Ectodermal cell (in vitro differentiated cells): ENCODE measurements around the gene RBM20.
"Not testable (repeated sequence)": the region's sequence is repeated elsewhere in the genome, so short reads cannot be mapped to it uniquely, and the experiment has no call there.

Experiments
- H3K27ac ChIP-seq: 2 replicates; pipeline ENCODE4 v1.7.0; 2013; ENCODE audit warnings: mild to moderate bottlenecking, low read depth, low read length; ENCODE audit not compliant: insufficient read depth, poor library complexity, severe bottlenecking
- H3K27me3 ChIP-seq: 2 replicates; pipeline ENCODE4 v1.7.0; 2013; ENCODE audit warnings: mild to moderate bottlenecking, low read length; ENCODE audit not compliant: insufficient read depth, control insufficient read depth, poor library complexity, severe bottlenecking
- H3K36me3 ChIP-seq: one replicate; pipeline ENCODE4 v1.7.0; 2013; ENCODE audit warnings: low read length; ENCODE audit not compliant: control insufficient read depth, insufficient read depth
- H3K4me1 ChIP-seq: one replicate; pipeline ENCODE4 v1.7.0; 2013; ENCODE audit warnings: low read length; ENCODE audit not compliant: control insufficient read depth, insufficient read depth
- H3K4me3 ChIP-seq: 2 replicates; pipeline ENCODE4 v1.7.0; 2013; ENCODE audit warnings: low read depth, low read length, control low read depth; ENCODE audit not compliant: insufficient read depth
- H3K9me3 ChIP-seq: 2 replicates; pipeline ENCODE4 v1.7.0; 2013; ENCODE audit warnings: mild to moderate bottlenecking, low read length, moderate library complexity; ENCODE audit not compliant: control insufficient read depth
- WGBS, 2 experiments: methylation state at CpG; one replicate each; pipeline ENCODE4 v1.1.7; 2013; ENCODE audit warnings: missing lambda C conversion rate in 2 of 2; 5-methylcytosine and 5-hydroxymethylcytosine counted together

Gene RBM20

GRCh38 chr10:110865186-110865808 lies 221.2 kb downstream of the RBM20 start:
- Histone ChIP-seq H3K27me3 (peaks cover 10% of the 10 kb centered on the region), H3K9me3 (no peaks in the 10 kb centered on the region), H3K4me3 (no peak overlapping the region), H3K36me3 (no peaks in the 10 kb centered on the region), H3K27ac (no peak overlapping the region), H3K4me1 (peaks cover 21% of the 10 kb centered on the region)
- 88 to 91% methylated on average over 6 of the region's 6 CpGs for WGBS, 2 experiments

- 86 to 88% methylated on average over 3 to 4 of the region's 4 CpGs for WGBS, 2 experiments
- Histone ChIP-seq H3K4me1 (peaks cover 27% of the 10 kb centered on the region), H3K27me3 (peaks cover 10% of the 10 kb centered on the region), H3K4me3 (no peak overlapping the region), H3K27ac (no peak overlapping the region), H3K9me3 (no peaks in the 10 kb centered on the region), H3K36me3 (no peaks in the 10 kb centered on the region)
Measured at GRCh38 chr10:110865809-110866482, 221.8 kb downstream of the RBM20 start.

DNA sequence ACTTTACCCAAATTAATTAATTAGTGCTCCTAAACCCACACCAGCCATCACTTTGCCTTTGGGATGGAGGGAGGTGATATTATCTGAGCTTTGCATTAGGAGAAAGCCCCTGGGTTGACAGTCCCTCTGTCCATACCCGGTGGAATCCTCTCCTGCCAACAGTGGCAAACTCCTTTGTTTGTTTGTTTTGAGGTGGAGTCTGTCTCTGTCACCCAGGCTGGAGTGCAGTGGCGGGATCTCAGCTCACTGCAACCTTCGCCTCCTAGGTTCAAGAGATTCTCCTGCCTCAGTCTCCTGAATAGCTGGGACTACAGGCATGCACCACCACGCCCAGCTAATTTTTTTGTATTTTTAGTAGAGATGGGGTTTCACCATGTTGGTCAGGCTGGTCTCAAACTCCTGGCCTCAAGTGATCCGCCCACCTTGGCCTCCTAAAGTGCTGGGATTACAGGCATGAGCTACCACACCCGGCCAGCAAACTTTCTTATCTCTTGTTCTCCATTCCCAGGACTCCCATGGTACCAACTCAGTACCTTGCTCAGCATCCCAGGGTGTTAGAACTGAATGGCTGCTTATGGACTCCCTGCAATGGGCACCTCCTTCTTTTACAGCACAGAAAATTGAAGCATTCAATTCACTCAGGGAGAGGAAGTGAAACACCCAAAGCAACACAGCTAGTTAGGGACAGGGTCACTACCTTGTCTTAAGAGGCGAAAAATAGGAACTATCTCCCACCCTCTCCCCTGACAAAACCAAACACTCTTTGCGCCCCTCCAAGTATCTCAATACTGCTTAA lies 223.1 kb downstream of the RBM20 start:
- not testable (repeated sequence) for H3K27me3 ChIP-seq

GRCh38 chr10:110867807-110868465 lies 223.8 kb downstream of the RBM20 start:
- Histone ChIP-seq H3K4me1 (peaks cover 30% of the 10 kb centered on the region), H3K27me3 (peaks cover 3% of the 10 kb centered on the region), H3K27ac (no peak overlapping the region), H3K9me3 (no peaks in the 10 kb centered on the region), H3K36me3 (no peaks in the 10 kb centered on the region), H3K4me3 (no peak overlapping the region)
- 88 to 89% methylated on average over 4 of the region's 4 CpGs for WGBS, 2 experiments

More for the DNA sequence above, 223.1 kb downstream of the RBM20 start:
- H3K4me1 ChIP-seq = peaks cover 30% of the 10 kb centered on the region
- H3K27ac ChIP-seq, H3K36me3 ChIP-seq, H3K9me3 ChIP-seq, H3K4me3 ChIP-seq: not testable (repeated sequence)
- WGBS, 2 experiments = 82 to 90% methylated on average over 8 of the region's 8 CpGs

DNA sequence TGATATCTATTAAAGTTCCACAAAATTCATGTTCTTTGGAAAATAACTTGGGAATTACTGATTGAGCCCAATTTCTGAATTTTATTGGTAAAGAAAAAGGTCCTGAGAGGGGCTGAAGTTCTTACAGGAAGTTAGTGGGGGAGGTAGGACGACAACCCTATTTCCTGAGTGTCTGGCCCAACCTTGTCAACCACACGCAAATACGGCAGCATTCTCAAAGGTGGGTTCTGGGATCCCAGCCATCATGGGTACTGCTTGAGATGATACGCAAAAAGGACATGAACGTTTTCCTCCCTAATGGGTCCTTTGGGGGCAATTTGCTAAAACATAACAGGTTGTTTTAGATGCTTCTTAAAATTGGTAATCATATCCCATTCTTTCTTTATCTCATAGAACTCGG lies 224.8 kb downstream of the RBM20 start:
- Histone ChIP-seq H3K9me3 (no peaks in the 10 kb centered on the region), H3K27me3 (no peaks in the 10 kb centered on the region), H3K4me1 (peaks cover 30% of the 10 kb centered on the region), H3K36me3 (no peaks in the 10 kb centered on the region), H3K4me3 (no peak overlapping the region), H3K27ac (no peak overlapping the region)
- 95 to 97% methylated on average over 5 of the region's 6 CpGs for WGBS, 2 experiments

DNA sequence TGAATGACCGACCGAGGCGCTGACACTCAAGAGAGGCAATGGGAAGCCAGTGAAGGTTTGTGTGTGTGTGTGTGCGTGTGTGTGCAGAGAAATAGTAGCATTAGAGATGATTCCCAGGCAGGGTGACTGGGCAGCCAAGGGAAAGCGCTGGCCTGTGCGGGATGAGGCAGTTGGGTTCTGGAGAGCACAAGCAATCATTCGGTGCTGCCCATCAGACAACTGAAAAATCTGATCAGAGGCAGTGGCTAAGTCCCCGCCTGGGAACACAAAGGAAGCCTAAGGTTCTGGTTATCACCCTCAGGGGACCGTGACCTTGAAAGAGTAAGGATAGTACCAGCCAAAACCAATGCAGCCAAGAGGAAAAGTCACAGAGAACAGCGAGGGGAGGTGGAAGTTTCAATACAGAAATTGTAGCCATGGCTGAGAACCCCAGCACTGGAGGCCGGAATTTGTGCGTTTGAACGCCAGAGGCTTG lies 226.7 kb downstream of the RBM20 start:
- no peaks in the 10 kb centered on the region for H3K9me3 ChIP-seq
- 82 to 85% methylated on average over 13 of the region's 13 CpGs for WGBS, 2 experiments
- peak overlapping the region; percentile 57 for H3K27ac ChIP-seq
- peaks cover 13% of the 10 kb centered on the region for H3K4me1 ChIP-seq
- H3K27me3 ChIP-seq = no peaks in the 10 kb centered on the region
- no peak overlapping the region for H3K4me3 ChIP-seq
- H3K36me3 ChIP-seq = no peaks in the 10 kb centered on the region

DNA sequence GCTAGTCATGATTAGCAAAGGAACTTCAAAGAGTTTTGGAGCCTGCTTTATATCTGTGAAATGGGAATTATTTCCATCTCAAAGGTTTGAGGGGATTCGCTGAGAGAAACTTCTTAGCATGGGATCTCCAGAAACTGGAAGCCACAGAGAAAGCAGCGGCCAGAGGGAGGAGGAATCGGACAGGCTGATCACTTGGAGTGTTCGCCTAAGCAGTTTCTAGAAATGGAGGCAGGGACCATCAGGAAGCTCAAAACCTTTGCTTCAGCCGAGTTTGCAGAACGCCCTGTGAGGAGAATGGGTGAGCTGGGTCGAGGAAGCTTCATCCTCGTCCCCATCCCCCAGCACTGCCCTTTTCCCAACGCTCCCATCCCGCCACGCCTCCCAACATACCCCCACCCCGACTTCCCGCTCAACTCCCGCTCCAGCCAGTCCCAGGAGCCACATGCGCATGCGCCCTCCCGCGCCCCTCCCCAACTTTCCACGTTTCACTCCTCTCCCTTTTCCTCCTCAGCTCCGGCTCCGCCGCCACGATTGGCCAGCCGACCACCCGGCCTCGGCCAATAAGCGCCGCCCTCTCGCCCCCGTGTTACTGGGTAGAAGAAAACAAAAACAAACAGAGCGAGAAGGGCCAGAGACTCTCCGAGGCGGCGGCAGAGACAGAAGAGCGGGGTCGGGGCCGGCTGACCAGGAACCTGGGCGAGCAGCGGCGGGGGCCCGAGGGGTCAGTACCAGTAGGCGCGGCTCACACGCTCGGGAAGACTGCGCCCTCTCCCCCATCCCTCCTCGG lies 227.4 kb downstream of the RBM20 start, which contains the start of gene PDCD4:
PDCD4 (plus strand) TSS at position 631 of the 787 bp plus-strand sequence. CDS start 4,100 bp downstream, outside the sequence.
- Histone ChIP-seq H3K4me1 (peaks cover 10% of the 10 kb centered on the region), H3K9me3 (no peaks in the 10 kb centered on the region), H3K27ac (peak within 1 kb of the TSS; percentile 96), H3K4me3 (peak within 1 kb of the TSS; percentile 65), H3K27me3 (no peaks in the 10 kb centered on the region), H3K36me3 (no peaks in the 10 kb centered on the region)
- WGBS, 2 experiments = 3% methylated on average over 47 of the region's 47 CpGs

DNA sequence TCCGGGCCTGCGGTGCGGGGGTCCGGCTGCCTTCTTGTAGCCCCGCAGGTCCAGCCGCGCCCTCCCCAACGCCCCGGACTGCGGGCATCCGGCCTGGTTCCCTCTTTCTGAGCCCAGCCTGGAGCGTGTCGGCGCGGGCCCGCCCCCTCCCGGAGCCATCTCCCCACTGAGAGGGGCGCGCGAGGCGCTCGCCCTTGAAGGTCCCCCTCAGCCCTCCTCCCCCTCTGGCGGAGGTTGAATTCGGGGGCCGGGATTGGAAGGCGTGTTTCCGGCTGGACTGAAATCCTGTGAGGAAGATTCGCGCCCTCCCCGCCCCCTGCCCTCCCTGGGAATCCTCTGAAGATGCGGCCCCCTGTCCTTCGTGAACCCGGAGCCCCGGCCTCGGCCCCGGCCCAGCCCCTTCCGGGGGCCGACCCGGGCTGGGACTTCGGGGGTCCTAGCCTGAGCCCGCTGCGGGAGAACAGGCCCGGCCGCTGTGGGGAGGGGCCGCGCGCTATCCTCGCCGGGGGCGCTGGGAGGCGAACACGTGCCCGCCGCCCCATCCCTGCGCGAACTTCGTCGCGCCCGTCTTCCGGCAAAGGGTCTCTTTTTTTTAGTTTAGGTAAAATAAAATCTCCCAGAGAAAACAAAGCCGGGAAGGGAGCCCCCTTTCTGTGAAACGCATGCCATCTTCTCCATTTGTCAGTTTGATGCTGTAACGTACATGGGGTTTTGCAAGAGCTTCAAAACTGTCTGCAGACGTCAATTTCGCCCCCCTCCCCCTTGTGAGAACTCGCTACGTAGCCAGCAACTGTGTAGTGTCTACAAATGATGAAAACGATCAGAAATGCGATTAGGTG lies 228.2 kb downstream of the RBM20 start:
- H3K27ac ChIP-seq = peak overlapping the region; percentile 96
- WGBS, 2 experiments = 0 to 1% methylated on average over 68 to 69 of the region's 70 CpGs
- H3K27me3 ChIP-seq = no peaks in the 10 kb centered on the region
- H3K9me3 ChIP-seq = no peaks in the 10 kb centered on the region
- H3K4me1 ChIP-seq = peaks cover 10% of the 10 kb centered on the region
- no peaks in the 10 kb centered on the region for H3K36me3 ChIP-seq
- H3K4me3 ChIP-seq = peak overlapping the region; percentile 65
